Measurements from ENCODE around the gene HIPK2.

HIPK2 gene

DNA sequence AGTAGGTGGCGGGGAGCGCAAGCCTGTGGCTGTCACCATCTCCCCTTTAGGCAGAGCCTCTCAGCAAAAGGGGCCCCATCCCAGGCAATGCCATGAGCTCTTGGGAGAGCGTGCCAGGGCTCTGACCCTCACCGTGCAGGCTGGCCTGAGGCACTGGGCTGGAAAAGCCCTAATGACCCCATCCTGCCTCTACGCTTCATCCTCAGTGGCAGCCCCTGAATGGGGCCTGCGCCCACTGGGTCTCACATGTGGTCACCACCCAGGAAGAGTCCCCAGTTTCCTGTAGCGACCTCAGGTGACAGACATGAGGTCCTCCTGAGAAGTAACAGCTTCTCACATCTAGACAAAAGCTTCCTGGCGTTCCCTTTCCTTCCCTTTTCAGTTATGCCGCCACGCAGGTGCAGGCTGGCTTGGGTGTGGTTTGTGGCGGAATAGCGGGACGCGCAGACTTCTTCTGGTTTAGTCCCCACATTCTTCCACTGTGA, 195.1 kb downstream of the HIPK2 start:
- no peak for DNase-seq

DNA sequence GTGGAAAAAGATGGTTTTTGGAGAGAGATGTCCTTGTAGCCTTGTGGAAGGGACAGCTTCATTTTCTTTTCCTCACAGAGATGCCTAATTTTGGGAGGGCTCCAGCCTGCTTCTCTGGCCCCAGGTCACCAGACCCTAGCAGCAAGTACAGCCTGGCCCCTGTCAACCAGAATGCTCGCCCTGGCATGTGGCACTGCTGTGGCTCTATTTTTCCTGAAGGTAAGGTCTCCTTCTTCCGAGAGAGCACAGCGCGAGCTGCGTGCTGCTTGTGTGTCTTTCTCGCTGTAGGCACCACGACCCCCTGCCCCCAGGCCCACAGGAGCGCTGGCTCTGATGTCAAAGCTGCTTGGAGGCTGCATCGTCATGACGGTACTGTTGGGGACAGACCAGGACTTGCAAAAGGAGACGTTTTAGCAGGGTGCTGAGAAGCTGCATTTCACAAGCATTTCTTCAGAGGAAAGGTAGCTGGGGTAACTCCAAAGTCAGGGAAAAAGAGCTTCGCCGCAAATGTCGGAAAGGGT, 195.6 kb downstream of the HIPK2 start:
- no peak for DNase-seq

DNA sequence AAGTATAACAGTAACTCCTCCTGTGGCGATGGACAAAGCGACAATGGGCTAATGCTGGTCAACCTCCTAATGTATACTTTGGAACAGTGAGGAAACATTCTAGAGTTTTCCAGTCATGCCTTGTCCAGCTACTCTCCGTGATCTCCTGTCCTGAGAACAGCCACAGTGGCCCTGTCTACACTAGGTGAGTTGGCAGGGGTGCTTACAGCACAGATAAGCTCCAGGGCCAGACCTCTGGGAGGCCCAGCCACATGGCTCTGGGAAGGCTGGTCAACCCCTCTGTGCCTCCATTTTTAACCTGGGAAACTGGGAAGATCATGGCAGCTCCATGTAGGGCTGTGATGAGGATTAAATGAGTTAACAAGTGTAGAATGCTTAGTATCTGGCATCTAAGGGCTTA, 197.4 kb downstream of the HIPK2 start:
- no peak for DNase-seq

DNA sequence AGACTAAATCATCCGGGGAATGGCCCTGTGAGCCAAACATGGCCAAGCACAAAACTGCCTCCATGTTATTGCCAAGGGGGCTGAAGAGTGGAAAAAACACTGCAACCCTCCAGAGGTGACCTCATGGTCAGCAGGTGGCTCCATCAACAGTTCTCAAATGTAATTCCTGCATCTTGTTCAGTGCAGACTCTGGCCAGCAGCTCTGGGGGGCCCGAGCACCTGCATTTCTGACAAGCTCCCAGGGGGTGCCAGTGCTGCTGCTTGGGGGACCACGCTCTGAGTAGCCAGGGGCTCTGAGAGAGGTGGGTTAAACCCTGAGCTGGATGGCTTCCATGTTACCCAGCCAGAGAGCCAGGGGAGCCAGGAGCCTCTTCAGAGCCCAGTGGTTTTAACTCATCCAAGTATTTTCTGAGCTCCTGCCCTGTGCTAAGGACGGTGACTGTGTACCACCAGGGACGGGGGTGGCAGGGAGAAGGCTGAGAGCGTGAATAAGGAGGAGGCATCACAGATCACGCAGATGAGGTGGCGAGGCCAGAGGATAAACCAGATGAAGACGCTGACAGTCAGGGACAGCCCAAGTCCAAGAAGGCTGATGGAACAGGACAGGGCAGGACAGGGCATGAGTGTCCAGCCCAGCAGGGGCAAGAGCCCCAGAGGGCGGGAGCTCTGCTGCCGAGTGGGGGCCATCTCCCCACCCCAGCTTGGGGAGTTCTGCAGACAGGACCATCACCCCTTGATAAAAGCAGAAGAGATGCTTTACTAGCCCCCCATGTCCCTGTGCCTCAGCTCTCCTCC, 201.4 kb downstream of the HIPK2 start:
- DNase-seq = no peak

DNA sequence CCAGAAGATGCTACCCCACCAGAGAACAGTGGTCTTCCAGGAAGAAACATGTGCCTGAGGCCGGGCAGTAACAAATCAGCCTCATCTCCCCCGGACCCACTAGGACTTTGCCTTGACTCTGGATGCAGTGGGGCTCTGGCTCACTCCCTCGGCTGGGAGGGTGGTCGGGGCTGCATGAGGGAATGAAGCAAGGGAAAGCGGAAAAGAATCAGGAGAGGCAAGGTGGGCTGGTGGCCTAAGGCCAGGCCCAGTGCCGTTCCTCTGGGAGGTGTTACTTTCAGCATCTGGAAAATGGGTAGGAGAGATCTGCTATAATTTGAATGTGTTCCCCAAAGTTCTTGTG, 202.5 kb downstream of the HIPK2 start:
- no peak for DNase-seq

DNA sequence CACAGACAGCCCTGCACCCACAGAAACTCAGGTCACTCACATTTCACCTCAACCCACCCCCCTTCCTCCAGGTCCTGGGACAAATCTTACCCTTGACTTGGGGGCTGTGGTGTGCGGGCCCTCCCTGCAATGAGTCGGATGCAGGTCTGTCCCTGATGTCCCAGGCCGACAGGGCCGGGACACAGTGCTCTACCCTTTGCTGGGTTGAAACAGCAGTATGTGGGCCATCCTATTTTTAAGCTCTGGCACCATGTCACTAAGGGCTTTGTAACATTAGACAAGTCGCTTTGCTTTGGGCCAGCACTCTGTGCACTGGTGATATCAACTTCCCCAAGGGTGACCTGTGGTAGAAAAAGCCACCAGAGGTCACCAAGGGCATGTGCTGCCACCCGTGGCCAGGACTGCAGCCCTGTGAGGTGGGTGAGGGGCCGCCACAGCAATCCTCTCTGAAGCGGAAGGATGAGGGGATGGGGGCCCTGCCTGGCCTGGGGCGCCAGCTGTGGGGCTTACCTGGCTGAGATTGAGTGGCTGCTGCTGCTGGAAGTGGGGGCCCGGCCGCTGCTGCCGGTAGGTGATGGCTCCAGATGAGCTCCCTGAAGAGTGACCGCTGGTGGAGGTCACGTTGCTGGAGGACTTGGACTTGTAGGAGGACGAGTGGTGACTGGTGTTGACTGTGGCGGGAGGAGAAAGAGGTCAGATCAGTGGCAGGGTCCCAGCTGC, 203.0 kb downstream of the HIPK2 start:
- DNase-seq = no peak

DNA sequence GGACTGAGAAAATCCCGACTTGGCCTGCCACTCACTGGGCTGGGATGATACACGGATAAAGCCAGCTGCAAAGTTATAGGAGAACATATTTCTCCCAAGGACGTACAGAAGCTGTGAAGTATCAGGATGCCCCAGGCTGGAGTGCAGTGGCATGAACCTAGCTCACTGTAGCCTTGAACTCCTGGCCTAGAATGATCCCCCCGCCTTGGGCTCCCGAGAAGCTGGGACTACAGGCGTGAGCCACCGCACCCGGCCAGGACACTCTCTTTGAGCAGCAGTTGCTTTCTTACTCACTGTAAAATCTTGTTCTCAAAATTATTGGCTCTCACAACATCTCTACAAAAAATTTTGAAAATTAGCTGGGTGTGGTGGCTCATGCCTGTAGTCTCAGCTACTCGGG, 203.9 kb downstream of the HIPK2 start:
- no peak for DNase-seq

DNA sequence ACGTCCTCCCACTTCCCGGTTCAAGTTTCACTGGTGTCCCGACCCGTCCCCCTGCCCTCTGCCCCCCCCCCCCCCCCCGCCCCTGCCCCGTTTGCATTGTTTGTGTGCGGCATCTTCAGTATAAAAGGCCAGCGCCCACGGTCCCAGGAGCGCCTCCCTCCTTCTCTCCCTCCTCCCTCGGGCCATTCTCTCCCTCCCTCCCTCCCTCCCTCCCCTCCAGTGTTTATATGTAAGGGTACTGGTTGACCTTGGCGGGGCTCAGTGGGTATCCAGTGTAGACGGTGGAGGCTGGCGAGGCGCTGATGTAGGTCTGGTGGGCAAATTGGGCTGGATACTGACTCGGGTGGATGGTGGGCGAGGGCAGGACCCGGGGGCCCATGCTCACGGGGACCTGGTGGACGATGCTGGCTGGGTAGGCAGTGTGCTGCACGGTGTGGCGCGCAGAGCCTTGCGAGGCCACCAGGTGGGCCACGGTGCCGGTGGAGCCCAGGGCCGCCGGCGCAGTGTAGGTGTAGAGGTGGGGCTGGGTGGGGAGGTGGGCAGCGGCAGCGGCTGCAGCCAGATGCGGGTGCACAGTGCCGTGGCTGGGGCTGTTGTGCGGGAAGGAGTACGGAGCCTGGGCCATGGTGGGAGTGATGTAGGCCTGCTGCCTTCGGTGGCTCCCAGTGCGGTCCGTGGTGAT, 205.0 kb downstream of the HIPK2 start:
- DNase-seq = no peak

DNA sequence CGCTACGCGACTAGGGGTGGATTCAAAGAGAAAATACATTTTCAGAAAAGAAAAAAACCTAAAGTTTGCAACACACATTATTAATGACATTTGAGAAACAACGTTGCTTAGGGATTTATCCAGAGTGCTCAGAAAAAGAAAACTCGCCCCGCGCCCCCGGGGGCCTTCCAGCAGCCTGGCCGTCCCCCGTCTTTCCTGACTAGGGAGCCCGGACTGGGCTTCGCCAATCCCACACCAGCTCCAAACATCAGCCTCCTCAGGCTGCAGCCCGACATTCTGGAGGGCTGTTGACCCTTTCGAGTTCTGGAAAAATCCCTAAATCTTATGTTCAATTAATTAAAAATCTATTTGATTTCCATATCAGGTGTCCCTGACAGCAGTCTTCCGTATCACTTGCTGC, 205.7 kb downstream of the HIPK2 start:
- no peak for DNase-seq

DNA sequence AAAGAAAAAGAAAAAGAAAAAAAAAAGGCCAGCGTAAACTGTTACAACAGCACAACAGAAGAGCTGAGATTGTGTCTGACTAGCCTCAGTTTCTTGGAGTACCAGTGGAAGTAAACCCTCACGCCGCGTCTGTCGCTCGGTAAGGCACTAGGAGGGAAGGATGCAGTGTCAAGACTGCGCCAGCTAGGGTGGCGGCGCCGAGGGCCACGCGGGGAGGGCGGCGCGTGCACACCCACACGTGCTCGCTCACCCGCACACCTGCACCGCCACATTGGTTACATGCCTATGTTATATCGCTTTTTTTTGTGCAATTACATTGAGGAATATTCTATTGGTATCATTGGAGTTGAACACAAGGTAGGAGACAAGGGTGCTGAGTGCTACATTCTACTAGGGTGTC, 206.1 kb downstream of the HIPK2 start:
- no peak for DNase-seq

DNA sequence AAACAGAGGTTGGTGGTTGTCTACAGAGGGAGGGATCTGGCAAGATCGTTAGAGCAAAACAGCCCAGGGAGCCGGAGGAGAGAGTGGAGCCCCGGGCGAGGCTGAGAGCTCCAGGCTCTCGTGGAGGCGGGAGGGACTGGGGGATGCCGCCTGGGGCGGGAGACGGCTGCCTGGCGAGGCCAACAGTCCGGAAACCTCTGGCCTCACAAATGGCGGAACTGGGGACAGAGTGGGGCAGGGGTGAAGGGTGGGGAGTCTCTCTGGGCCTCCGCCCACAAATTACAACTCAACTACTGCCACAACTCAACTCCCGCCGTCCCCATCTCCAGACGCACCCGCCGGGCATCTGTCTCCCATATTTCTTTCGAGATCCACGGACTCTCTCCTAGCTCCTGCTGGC, 206.6 kb downstream of the HIPK2 start:
- DNase-seq = no peak

DNA sequence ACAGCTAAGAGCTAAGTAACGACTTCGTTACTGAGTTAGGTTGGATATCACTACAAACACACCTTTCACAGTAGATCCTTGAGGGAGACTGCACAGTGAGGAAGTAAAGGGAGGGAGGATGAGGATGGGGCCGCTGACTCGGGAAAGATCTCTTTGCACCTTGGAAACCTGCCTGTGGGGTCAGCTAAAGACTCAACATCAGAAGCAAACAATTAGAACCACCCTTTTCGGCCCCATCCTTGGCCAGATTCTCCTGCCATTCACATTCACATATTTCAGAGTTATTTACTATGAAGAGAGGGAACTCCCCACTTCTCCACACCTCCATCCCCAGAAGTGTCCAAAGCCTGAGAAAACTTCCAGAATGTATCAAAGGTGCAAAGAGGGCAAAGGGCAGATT, 207.2 kb downstream of the HIPK2 start:
- no peak for DNase-seq

DNA sequence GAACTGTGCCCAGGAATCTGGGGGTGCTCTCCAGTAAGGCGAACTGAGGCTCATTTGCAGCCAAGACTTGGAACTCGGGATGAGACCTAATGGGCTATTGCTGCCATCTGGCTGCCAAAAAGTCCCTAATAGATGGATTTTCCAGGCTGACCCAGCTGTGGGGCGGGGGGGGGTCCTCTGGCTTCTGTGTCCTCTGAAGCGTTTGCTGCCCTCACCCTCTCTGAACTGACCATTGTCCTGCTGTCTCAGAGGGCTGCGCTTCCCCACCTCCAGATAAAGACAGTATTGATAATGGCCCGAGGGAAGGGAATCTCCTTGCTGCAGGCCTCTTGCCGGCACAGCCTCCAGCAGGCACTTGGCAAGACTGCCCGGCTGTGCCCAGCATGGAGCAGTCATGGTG, 207.7 kb downstream of the HIPK2 start:
- DNase-seq = no peak

DNA sequence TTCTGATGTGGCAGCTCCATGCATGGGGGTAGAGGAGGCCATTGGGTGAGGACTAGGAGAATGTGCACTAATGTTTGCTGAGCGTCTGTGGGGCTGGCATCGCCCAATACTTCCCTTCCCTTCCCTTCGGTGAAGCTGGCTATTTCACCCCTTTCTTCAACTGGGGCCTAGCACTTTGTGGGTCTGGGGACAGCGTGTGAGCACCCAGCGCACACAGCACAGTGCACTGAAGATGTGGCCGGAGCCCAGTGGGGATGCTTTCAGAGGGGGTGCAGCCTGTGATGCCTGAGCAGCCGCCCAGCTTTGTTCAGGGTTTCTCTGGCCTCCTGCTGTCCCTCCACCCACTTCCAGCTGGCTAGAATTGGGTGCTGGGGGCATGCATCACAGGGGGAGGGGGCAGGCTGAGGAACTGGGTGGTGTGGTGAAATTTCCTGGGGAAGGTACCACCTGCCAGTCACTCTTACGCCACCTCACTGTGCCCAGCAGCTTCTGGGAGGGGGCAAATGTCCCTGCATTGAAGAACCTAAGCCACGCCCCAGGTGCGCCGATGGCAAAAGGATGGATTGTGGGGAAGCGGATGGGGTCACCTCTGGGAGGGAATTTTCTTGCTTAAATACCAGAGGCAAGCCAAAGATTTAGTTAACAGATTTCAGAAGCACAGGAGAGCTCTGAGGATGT, 208.8 kb downstream of the HIPK2 start:
- no peak for DNase-seq

DNA sequence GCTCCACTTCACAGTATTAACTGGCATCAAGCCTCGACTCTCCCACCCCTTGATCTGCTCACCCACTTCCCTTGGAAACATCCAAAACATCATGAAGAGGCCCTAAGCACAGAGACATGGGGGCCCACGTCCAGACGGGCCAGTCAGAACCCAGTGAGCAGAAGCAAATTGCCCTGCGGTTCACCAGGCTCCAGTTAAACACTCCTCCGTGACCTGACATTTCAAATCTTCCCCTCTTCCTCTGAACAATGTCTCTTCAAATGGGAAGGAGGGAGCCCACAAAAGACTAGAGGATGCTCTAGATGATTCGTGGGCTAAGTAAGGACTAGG, 209.5 kb downstream of the HIPK2 start:
- no peak for DNase-seq

DNA sequence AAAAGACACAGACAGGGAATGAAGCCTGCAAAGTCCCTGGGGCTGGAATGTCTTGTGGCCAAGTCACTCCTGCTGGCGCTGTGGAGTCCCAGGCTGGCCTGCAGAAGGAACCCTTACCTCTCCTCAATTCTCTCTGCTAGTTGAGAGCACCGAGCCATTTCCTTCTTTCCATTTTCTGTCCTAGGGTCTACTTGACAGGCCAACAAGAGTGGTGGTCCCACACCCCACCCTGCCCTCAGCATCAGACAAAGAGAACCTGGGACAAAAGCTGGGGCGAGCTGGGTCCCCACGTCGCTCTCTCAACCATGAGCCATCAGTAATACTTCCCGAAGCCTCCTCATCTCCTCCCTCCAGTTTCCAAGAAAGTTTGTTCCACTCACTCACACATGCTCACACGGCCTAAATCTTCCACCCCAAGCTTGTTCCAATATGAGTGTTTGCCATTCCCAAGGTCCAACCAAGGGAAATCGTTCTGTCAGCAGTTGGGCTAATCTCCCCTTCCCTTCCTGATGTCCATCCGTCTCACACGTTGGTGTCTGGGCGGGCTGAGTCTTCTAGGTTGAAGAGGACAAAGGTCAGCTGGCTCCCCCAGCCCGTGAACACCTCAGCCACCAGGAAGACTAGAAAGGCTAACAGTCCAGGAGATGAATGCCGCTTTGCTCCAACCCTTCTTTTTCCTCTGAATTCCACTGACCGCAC, 210.0 kb downstream of the HIPK2 start:
- no peak for DNase-seq

DNA sequence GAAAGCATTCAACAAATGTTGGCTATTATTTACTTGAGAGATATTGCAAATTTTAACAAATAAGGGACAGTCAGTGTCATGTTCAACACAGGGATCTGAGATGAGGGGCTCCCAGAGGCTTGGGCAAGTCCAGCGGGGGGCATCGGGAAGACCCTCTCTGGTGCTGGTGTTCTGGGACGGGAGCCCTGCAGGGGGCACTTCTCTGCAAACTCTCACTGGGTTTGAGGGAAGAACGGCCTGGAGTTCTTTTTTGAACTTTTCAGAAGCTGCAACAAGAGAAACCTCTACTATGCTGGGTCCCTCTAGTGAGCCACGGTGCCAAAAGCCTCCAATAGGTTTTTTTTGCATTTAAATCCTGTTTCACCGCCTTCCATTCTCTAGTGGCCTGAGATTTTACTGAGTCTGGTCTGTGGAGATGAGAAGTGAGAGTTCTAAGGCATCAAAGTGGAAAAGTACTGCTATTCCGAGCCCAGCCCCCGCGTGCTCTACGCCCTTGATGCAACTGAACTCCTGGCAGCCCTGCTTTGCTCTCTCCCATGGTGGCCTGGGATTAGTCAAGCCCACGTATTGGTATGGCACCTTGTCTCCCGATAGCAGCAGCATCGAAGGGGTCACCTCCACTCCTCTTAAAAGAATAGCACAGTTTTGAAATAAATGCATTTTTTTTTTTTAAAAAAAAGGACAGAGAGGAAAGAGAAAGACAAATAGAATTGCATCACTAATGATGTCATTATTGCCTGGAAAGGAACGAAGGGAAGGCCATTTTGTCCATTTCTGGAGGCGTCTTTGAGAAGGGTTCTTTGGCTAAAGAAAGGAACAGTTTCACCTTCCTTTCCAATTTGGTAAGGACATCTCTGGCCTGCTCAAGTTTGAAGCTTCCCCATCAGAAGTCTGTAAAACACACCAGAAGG, 210.8 kb downstream of the HIPK2 start:
- DNase-seq = no peak

DNA sequence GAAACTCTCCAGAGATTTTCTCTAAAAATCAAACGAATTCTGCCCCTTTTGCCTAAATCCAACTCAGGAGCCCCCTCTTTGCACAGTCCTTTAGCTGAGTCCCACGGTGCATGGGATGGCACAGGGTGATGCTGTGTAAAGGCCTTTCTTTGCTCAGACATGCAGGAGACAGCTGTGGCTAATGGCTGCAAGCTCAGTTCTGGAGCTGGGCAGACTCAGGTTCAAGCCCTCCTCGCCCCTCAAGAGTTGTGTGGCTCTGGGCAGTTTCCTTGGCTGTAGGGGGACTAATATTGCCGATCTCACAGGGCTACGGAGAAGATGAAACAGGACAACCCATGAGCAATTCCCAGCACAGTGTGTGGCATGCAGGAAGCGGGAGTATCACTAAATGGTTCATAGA, 211.7 kb downstream of the HIPK2 start:
- DNase-seq = no peak

DNA sequence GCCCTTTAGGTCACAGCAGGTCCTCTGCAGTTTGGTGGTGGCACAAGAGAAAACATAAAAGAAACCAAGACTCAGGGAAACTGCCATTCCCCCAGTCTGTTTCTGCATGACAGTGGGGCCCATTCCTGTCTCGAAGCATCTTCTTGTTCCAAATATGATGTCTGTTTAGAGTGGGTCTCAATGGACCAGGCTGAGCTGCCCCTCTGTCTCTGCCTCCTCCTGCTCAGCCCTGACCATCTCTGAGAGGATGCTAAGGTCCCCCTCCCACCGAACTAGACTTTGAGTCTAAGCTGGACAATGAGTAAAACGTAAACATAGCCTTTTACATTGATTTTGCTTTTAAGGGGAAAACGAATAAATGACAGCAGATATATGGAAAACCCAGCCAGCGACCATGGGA, 213.9 kb downstream of the HIPK2 start:
- DNase-seq = no peak

DNA sequence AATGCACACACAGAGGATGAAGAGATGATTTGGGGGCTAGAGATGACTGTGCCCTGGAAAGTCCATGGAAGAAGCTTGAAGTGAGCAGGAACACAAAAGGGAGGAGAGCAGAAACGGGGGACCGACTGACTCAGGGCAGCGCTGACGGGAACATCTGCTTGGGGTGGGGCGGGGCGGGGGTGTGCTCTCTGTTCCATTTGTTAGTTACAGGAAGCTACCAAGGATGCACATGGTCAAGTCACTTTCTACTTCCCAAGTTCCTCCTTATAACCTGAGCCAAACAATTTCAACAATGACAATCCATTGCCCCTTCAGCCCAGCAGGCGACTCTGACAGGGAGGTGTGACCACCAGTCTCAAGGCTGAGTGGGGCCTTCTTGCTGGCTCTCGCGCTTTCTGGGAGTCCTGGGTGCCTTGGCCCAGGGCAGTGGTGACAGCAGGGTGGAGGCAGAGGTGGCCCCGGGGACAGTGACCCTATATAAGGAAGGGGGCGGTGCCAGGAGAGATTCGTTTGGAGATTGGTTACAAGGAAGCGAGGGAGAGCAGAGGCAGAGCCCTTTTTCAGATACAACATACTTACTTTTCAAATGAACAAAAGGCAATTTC, 214.7 kb downstream of the HIPK2 start:
- DNase-seq = no peak

DNA sequence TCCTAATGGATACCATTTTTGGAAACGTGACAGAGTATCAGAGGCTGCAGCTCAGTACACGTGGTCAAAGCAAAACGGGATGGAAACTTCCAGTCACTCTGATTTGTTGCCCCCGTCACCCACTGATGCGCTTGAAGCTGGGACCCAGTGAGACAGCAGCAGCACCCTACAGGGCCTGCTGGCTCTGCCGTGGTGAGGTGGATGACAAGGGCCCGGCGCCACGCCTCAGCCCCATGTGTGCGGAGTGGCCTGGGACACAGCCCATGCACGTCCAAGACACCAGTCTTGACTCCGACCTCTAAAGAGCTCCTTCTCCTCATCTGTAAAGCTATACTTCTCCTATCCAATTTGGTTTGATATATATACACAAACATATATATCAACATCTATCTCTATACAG, 215.3 kb downstream of the HIPK2 start:
- no peak for DNase-seq

Measured in NCI-H446 treated with DMSO at 0.1 percent for 48 hours (cell line).